CD4-positive, alpha-beta memory T cell (primary cell): ENCODE data around the gene XK. TPM values are rescaled to one million over a fixed set of nuclear protein-coding genes. Genes with fewer than 3 reads are reported as not detected.

Experiments used
- CTCF ChIA-PET: fragments of 350-600 bp; sonication (Branson Sonifier 250); formaldehyde crosslinking; loops from one replicate; lab custom pipeline; 2021; ENCODE audit warnings: inconsistent platforms; ENCODE audit not compliant: partially characterized antibody; lab: Charles Lee
- POLR2A ChIA-PET: fragments of 350-600 bp; sonication (Branson Sonifier 250); formaldehyde crosslinking; loops from one replicate; lab custom pipeline; 2021; ENCODE audit not compliant: partially characterized antibody; lab: Charles Lee
- DNase-seq, 5 donors: peaks; one replicate each; pipeline versions ENCODE4 v3.0.0 to v3.0.0-alpha.2; 2020 to 2022; ENCODE audit warnings: mixed read lengths in 1 of 5
- H3K27ac ChIP-seq: one replicate; pipeline ENCODE4 v1.7.0; 2013; ENCODE audit warnings: low read depth, low read length
- H3K27me3 ChIP-seq: 2 replicates; pipeline ENCODE4 v1.7.0; 2013; ENCODE audit warnings: mild to moderate bottlenecking, low read length, moderate library complexity; ENCODE audit not compliant: insufficient read depth
- H3K36me3 ChIP-seq: 2 replicates; pipeline ENCODE4 v1.7.0; 2013; ENCODE audit warnings: mild to moderate bottlenecking, low read length, moderate library complexity; ENCODE audit not compliant: insufficient read depth
- H3K4me1 ChIP-seq: 2 replicates; pipeline ENCODE4 v1.7.0; 2013; ENCODE audit warnings: mild to moderate bottlenecking, low read length, moderate library complexity; ENCODE audit not compliant: insufficient read depth
- H3K4me3 ChIP-seq, 2 donors: one replicate each; pipeline ENCODE4 v1.7.0; 2013; ENCODE audit warnings: low read length in 2 of 2, mild to moderate bottlenecking in 1 of 2
- H3K9me3 ChIP-seq, 2 donors: one replicate each; pipeline ENCODE4 v1.7.0; 2013; ENCODE audit warnings: low read length in 2 of 2, control low read depth in 1 of 2; ENCODE audit not compliant: control insufficient read depth in 1 of 2
- H3K27ac Mint-ChIP-seq, 7 donors: one replicate each; pipeline ENCODE4 v1.8.0; 2020 to 2021; ENCODE audit warnings: mixed read lengths in 7 of 7, mild to moderate bottlenecking in 6 of 7, inconsistent platforms in 3 of 7, moderate library complexity in 3 of 7
- H3K27me3 Mint-ChIP-seq, 2 donors: one replicate each; pipeline ENCODE4 v1.8.0; 2020 to 2021; ENCODE audit warnings: mixed read lengths in 2 of 2
- H3K36me3 Mint-ChIP-seq, 2 donors: one replicate each; pipeline ENCODE4 v1.8.0; 2020 to 2021; ENCODE audit warnings: mixed read lengths in 2 of 2, inconsistent platforms in 1 of 2, mild to moderate bottlenecking in 1 of 2
- H3K4me1 Mint-ChIP-seq, 4 donors: one replicate each; pipeline ENCODE4 v1.8.0; 2020 to 2021; ENCODE audit warnings: mixed read lengths in 4 of 4, mild to moderate bottlenecking in 1 of 4
- H3K4me3 Mint-ChIP-seq, 8 donors: one replicate each; pipeline ENCODE4 v1.8.0; 2020 to 2021; ENCODE audit warnings: mixed read lengths in 8 of 8, mild to moderate bottlenecking in 7 of 8, moderate library complexity in 6 of 8, inconsistent platforms in 3 of 8
- H3K9me3 Mint-ChIP-seq, 8 donors: one replicate each; pipeline ENCODE4 v1.8.0; 2020 to 2021; ENCODE audit warnings: mixed read lengths in 8 of 8, mild to moderate bottlenecking in 5 of 8, inconsistent platforms in 3 of 8, moderate library complexity in 1 of 8
- intact Hi-C: fragments of 100-400 bp; cut with micrococcal nuclease; formaldehyde crosslinking; loops from one replicate; pipeline ENCODE4 v1.15.1; 2023
- polyA plus RNA-seq, 2 donors: library from polyadenylated mRNA; unstranded; fragments of 300-500 nt; fragmentation: Illumina TruSeq; gene quantifications; one replicate each; pipeline ENCODE4 v1.2.3, GENCODE V29; 2021
- total RNA-seq, 2 experiments: library from RNA; stranded (reverse); gene quantifications; one replicate each; pipeline ENCODE4 v1.2.3, GENCODE V29; 2021

Gene XK
- total and polyA plus RNA-seq, 4 experiments from 2014 or later: not detected

DNA sequence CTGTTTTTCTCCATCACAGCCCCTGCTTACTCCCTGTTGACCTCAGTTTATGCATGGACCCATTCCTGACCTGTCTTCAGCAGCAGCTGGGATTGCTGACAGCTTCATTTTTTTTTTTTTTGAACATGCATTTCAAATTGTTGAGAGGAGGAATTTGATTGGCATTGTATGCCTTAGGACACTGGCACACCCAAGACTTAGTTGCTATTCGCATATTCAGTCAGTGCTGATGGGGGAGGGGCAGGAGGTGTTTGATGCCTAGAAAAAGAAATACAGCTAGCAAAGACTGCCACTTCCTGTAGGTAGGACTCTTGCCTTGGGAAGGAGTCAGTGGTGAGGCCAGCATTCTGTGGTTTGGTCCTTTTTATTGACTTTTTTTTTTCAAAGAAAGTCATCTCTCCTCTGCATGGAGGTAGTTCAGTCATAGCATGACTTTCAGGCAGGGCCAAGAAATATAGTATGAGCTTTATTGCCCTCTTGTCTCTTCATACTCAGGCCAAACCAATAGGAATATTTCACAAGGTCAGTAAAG lies 33.6 kb upstream of the XK start:
- H3K4me3 Mint-ChIP-seq: no peak overlapping the region
- H3K27me3 ChIP-seq: no peaks in the 10 kb centered on the region
- ChIA-PET POLR2A (no interaction called here), CTCF (no interaction called here)
- no peak for DNase-seq
- no peaks in the 10 kb centered on the region for H3K4me1 Mint-ChIP-seq
- no peak overlapping the region for H3K4me3 ChIP-seq
- peak overlapping the region in 1 of 7 donors; percentile 32 for H3K27ac Mint-ChIP-seq
- no peaks in the 10 kb centered on the region for H3K36me3 ChIP-seq
- H3K36me3 Mint-ChIP-seq: no peaks in the 10 kb centered on the region
- no peak overlapping the region for H3K27ac ChIP-seq
- no peaks in the 10 kb centered on the region for H3K27me3 Mint-ChIP-seq
- H3K9me3 Mint-ChIP-seq: peaks cover 0 to 4% (median 0%) of the 10 kb centered on the region in 8 donors
- no peaks in the 10 kb centered on the region for H3K9me3 ChIP-seq
- intact Hi-C loops: no loop called here
- no peaks in the 10 kb centered on the region for H3K4me1 ChIP-seq

DNA sequence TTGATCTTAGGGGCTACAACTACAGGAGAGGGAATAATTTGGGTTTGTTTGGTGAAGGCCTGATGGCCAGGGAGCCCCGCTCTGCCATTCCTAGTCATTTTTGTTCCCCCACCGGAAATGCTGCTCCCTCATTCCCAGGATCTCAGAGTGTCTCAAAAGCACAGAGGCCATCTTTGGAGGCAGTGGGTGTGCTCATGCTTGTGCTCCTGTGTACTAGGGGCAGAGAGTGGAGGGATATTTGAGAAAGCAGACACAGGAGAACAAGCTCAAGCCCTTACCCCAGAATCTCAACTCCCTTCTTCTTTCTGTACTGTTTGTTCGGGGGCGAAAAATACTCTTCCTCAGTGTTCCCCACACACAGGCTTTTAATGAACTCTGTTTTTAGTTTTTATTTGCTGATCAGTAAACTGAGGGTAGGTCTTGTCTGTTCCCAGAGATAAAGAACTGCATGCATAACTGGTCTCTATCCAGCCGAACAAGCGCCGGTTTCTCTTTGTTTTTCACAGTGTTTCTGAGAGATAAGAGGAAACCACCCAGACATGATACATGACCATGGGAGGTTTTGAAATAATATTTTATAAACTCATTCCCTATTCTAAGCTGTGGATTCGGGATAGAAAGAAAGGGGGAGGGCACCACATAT lies 32.9 kb upstream of the XK start:
- H3K27me3 Mint-ChIP-seq: no peaks in the 10 kb centered on the region
- ChIA-PET POLR2A (no interaction called here), CTCF (no interaction called here)
- H3K9me3 Mint-ChIP-seq: peaks cover 0 to 4% (median 0%) of the 10 kb centered on the region in 8 donors
- Histone ChIP-seq H3K9me3 (no peaks in the 10 kb centered on the region), H3K4me3 (no peak overlapping the region), H3K4me1 (no peaks in the 10 kb centered on the region), H3K27ac (no peak overlapping the region), H3K27me3 (no peaks in the 10 kb centered on the region), H3K36me3 (no peaks in the 10 kb centered on the region)
- H3K27ac Mint-ChIP-seq: no peak overlapping the region
- H3K36me3 Mint-ChIP-seq: no peaks in the 10 kb centered on the region
- H3K4me3 Mint-ChIP-seq: no peak overlapping the region
- H3K4me1 Mint-ChIP-seq: no peaks in the 10 kb centered on the region
- no peak for DNase-seq
- intact Hi-C loops: no loop called here

DNA sequence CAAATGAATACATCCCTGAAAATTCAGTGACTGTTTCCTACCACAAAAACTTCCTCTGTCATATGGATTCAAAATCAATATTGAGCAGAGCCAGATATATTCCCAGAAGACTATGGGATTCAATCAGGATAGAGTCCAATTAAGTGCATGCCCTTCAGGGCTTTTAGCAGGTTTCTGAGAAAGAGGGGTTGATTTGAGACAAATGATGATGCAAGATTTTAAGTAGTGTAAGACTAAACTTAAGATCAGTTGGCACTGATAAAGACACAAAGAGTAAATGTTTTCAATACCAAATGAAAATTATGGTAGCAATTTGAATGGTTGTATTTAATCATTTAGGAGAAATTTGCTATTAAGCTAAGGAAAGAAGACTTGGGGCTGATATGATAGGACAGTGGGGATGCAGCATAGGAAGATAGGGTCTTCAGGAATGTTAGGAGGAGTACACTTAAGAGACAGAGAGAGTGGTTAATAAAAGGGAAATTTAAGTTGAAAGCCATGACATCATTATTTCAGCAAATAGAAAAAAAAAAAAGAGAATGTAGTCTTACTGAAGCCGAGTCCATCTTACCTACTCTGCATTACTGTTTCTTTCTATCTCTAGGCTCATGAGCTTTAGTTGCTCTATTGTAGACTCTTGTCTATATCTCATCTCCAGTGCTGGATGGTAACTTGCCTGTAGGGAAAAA lies 32.0 kb upstream of the XK start:
- Mint-ChIP-seq H3K9me3 (peaks cover 0 to 4% (median 0%) of the 10 kb centered on the region in 8 donors), H3K4me1 (no peaks in the 10 kb centered on the region), H3K27me3 (no peaks in the 10 kb centered on the region), H3K4me3 (no peak overlapping the region), H3K27ac (no peak overlapping the region), H3K36me3 (no peaks in the 10 kb centered on the region)
- no peaks in the 10 kb centered on the region for H3K36me3 ChIP-seq
- no peaks in the 10 kb centered on the region for H3K9me3 ChIP-seq
- no peaks in the 10 kb centered on the region for H3K27me3 ChIP-seq
- no peaks in the 10 kb centered on the region for H3K4me1 ChIP-seq
- intact Hi-C loops: no loop called here
- ChIA-PET CTCF (no interaction called here), POLR2A (no interaction called here)
- H3K4me3 ChIP-seq: no peak overlapping the region
- DNase-seq: no peak
- H3K27ac ChIP-seq: no peak overlapping the region

DNA sequence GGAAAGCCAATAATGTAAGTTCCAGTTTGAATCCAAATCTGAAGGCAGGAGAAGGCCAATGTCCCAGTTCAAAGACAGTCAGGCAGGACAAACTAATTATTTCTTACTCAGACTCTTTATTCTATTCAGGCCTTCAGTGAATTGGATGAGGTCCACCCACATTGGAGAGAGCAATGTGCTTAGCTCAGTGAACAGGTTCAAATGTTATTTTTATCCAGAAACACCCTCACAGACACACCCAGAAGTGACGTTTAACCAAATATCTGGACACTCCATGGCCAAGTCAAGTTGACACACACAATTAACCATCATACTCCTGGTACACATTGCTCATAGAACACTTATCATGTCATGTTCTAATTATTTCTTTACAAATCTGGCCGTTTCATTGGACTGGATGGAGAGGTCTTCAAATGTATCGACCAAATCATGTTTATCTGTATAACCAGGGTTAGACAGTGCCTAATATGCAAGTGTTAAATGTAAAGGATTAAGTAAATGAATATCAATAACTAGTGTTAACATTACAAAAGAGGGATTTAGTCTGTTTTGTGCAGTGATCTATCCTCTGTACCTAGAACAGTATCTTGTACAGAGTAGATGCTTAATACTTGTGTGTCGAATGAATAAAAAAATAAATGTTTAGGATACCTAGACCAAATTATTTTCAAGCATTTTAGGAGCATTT lies 27.1 kb upstream of the XK start:
- H3K4me1 Mint-ChIP-seq: no peaks in the 10 kb centered on the region
- intact Hi-C loops: no loop called here
- ChIA-PET CTCF (no interaction called here), POLR2A (no interaction called here)
- H3K36me3 Mint-ChIP-seq: no peaks in the 10 kb centered on the region
- H3K4me3 ChIP-seq: no peak overlapping the region
- no peaks in the 10 kb centered on the region for H3K9me3 ChIP-seq
- H3K4me1 ChIP-seq: no peaks in the 10 kb centered on the region
- H3K27me3 ChIP-seq: no peaks in the 10 kb centered on the region
- no peaks in the 10 kb centered on the region for H3K27me3 Mint-ChIP-seq
- H3K27ac Mint-ChIP-seq: no peak overlapping the region
- no peak overlapping the region for H3K4me3 Mint-ChIP-seq
- H3K36me3 ChIP-seq: no peaks in the 10 kb centered on the region
- H3K9me3 Mint-ChIP-seq: no peaks in the 10 kb centered on the region
- DNase-seq: no peak
- H3K27ac ChIP-seq: no peak overlapping the region

DNA sequence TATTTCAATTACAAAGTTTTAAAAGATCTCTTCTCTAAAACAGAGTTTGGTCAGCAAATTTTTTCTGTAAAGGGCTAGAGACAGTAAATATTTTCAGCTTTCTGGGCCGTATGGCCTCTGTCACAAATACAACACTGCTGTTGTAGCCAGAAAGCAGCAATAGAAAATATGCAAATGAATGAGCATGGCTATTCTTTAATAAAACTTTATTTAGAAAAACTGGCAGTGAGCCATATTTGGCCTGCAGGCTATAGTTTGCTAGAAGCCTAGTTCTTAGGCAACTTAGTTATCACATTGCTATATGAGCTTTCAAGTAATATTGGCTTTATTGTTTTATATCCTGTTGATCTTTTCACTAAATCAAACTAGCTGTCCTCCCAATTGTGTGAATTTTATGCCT lies 26.5 kb upstream of the XK start:
- no peaks in the 10 kb centered on the region for H3K4me1 Mint-ChIP-seq
- no peaks in the 10 kb centered on the region for H3K27me3 Mint-ChIP-seq
- no peaks in the 10 kb centered on the region for H3K9me3 ChIP-seq
- H3K9me3 Mint-ChIP-seq: no peaks in the 10 kb centered on the region
- no peak for DNase-seq
- intact Hi-C loops: no loop called here
- no peak overlapping the region for H3K4me3 ChIP-seq
- no peak overlapping the region for H3K4me3 Mint-ChIP-seq
- no peaks in the 10 kb centered on the region for H3K27me3 ChIP-seq
- H3K27ac ChIP-seq: no peak overlapping the region
- no peaks in the 10 kb centered on the region for H3K4me1 ChIP-seq
- ChIA-PET CTCF (no interaction called here), POLR2A (no interaction called here)
- no peaks in the 10 kb centered on the region for H3K36me3 Mint-ChIP-seq
- H3K27ac Mint-ChIP-seq: no peak overlapping the region
- H3K36me3 ChIP-seq: no peaks in the 10 kb centered on the region

DNA sequence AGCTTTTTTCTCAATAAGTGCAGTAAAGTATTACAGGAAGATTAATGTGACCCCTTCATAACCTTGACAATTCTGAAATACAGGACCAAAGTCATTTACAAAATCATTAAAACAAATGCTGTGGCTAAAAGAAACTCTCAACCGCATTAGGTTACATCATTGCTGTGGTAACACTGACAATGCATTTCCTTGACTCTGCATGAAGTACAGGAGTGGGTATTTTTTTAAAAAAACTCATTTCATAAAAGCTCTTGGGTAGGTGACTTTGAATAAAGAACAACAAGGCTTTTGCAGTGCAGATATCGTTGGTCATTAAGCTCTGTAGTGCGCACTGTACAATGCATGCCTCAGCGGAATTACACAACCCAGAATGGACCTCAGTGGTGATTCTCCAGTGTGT lies 23.4 kb upstream of the XK start:
- CTCF ChIA-PET: no interaction called here
- H3K27me3 Mint-ChIP-seq: no peaks in the 10 kb centered on the region
- peaks cover 0 to 2% (median 0%) of the 10 kb centered on the region in 8 donors for H3K9me3 Mint-ChIP-seq
- intact Hi-C loops: no loop called here
- Histone ChIP-seq H3K36me3 (no peaks in the 10 kb centered on the region), H3K27ac (no peak overlapping the region), H3K9me3 (no peaks in the 10 kb centered on the region), H3K4me3 (no peak overlapping the region), H3K27me3 (no peaks in the 10 kb centered on the region), H3K4me1 (no peaks in the 10 kb centered on the region)
- POLR2A ChIA-PET: no interaction called here
- no peak overlapping the region for H3K27ac Mint-ChIP-seq
- no peaks in the 10 kb centered on the region for H3K4me1 Mint-ChIP-seq
- no peak overlapping the region for H3K4me3 Mint-ChIP-seq
- H3K36me3 Mint-ChIP-seq: no peaks in the 10 kb centered on the region
- no peak for DNase-seq

DNA sequence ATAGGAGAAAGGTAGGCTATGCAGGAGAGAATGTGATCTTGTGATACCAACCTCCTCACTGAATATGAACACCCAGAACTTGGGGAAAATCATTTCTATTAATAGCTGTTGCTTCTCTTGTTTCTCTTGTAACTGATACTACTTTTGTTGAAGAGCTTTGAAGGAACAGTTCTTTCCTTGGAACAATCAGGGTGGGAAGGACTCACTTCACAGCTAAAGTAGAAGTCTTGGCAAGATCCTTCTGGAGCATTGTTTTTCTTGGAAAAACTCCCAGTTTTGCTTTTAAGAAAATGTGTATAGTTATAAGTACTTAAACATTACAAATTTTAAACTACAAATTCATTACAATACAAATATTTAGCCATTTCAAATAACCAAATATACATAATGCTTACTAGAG lies 19.1 kb upstream of the XK start:
- POLR2A ChIA-PET: no interaction called here
- no peaks in the 10 kb centered on the region for H3K36me3 Mint-ChIP-seq
- no peaks in the 10 kb centered on the region for H3K4me1 Mint-ChIP-seq
- intact Hi-C loops: no loop called here
- no peak overlapping the region for H3K27ac Mint-ChIP-seq
- CTCF ChIA-PET: no interaction called here
- H3K27me3 Mint-ChIP-seq: no peaks in the 10 kb centered on the region
- no peak overlapping the region for H3K4me3 ChIP-seq
- H3K36me3 ChIP-seq: no peaks in the 10 kb centered on the region
- no peaks in the 10 kb centered on the region for H3K9me3 ChIP-seq
- no peak overlapping the region for H3K27ac ChIP-seq
- no peak for DNase-seq
- H3K4me3 Mint-ChIP-seq: no peak overlapping the region
- no peaks in the 10 kb centered on the region for H3K4me1 ChIP-seq
- H3K9me3 Mint-ChIP-seq: peaks cover 0 to 2% (median 0%) of the 10 kb centered on the region in 8 donors
- H3K27me3 ChIP-seq: no peaks in the 10 kb centered on the region
